Measurements from ENCODE around the gene IGSF1.

DNA sequence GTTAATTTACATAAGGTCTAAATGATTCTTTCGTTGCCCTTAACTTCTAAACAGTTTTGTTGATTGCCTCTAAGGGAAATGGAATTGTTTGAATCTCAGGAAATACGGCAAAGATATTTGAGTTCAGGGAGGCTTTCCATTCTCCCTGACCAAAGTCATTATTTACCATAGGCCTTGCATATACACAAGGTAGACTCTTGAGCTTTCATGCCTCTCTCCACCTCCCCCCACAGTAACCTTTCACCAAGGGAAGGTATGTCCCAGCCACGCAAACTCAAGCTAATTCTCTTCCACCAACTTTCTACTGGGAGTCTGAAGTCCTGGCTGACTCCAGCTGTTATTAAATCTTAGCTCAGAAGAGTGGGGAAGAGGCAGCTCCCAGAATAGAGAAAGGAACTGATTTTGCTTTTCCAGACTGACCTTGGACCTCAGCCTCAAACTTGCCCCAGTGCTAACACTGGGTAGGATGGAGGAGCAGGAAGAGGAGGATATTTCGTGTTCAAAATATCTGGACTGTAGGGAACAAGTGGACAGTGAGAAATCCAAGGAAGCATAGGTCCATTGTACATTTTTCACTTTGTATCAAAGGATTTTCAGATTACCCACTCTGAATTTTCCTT lies 1.4 kb downstream of the IGSF1 start:
- TF ChIP-seq POLR2AphosphoS5 (IDR thresholded peaks at IDR 0.05; ENCODE audit: borderline replicate concordance, low read depth, low read length): no peak
- no peak for TF ChIP-seq EZH2 (IDR thresholded peaks at IDR 0.05)
- no peak for TF ChIP-seq FOXP2 (optimal IDR thresholded peaks at IDR 0.05; ENCODE audit: control extremely low read depth, extremely low read length, insufficient read depth)

Data from SK-N-MC (cell line).